ENCODE results near the gene EVPLL.
"Not testable (repeated sequence)": the region's sequence is repeated elsewhere in the genome, so short reads cannot be mapped to it uniquely, and the experiment has no call there.

The EVPLL gene

DNA sequence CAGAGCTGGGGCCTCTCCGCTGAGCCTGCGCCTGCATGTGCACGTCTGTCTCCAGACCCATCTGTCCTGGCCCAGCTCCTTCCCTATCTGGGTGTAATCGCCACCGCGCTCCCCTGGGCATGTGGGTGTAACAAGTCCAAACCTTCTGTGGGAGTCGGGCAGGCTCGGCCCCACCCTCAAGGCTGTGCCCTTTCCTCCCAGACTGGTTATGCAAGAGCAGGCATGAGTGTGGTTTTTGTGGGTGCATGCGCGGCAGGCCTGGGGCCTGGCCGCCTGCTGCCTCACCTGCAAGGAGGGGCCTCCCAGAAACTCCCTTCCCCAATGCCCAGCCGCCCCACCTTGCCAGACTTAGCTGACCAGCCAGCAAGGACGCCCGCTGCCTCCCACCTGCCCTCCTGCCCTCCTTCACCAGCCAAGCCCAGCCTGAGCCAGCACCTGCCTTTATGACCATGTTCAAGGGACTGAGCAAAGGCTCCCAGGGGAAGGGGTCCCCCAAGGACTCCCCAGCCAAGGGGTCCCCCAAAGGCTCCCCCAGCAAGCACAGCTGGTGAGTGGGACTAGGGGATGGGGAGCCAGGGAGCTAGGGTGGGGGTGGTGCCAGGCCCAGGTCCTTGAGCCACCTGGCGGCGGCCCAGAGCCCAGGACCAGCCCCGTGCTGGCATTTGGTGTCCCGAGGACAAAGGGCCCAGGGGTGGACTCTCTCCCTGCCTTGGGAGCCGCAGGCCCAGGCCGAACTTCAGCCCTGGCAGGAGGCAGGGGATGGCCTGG lies at the start of gene EVPLL:
TSS of gene EVPLL (plus strand) at position 342 of the 768 bp plus-strand sequence. CDS start 3,160 bp downstream, outside the sequence.
- peaks cover 15% of the 10 kb centered on the region for H3K27me3 Mint-ChIP-seq
- DNase-seq (no peak), ATAC-seq (no peak)
- peaks cover 0 to 9% of the 10 kb centered on the region in 2 donors for H3K9me3 Mint-ChIP-seq
- H3K27ac Mint-ChIP-seq, result no peak within 1 kb of the TSS
- H3K4me1 Mint-ChIP-seq, result peaks cover 24% of the 10 kb centered on the region
- H3K4me3 Mint-ChIP-seq, result no peak within 1 kb of the TSS

GRCh38 chr17:18328643-18329204 lies 48.9 kb upstream of the EVPLL start:
- Mint-ChIP-seq H3K4me1 (peaks cover 40% of the 10 kb centered on the region), H3K27me3 (no peaks in the 10 kb centered on the region), H3K4me3 (no peak overlapping the region), H3K27ac (peak overlapping the region in 1 of 2 donors; percentile 82), H3K9me3 (no peaks in the 10 kb centered on the region)
- DNase-seq, result no peak
- no peak for ATAC-seq

DNA sequence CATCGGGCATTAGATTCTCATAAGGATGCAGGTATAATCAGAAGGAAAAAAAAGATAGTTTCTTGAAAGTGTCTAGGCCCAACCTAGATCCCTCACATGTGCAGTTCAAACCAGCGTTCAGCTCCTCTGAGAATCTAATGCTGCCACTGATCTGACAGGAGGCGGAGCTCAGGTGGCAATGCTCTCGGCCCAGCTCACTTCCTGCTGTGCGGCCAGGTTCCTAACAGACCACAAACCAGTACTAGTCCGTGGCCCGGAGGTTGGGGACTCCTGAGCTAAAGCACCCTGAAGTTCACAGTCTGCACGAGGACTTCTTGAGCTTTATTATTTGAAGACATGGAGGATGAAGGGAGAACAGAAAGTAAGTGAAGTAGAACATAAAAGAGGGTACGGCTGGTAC lies 45.7 kb upstream of the EVPLL start:
- no peaks in the 10 kb centered on the region for H3K27me3 Mint-ChIP-seq
- DNase-seq, result peak in 1 of 2 donors; percentile 32
- no peaks in the 10 kb centered on the region for H3K9me3 Mint-ChIP-seq
- no peak overlapping the region for H3K4me3 Mint-ChIP-seq
- peak; percentile 76 for ATAC-seq
- peak overlapping the region; percentile 47 to 85 for H3K27ac Mint-ChIP-seq
- H3K4me1 Mint-ChIP-seq, result peaks cover 18% of the 10 kb centered on the region

- Mint-ChIP-seq H3K27ac (peak overlapping the region in 1 of 2 donors; percentile 37), H3K9me3 (no peaks in the 10 kb centered on the region), H3K4me1 (peaks cover 17% of the 10 kb centered on the region), H3K27me3 (no peaks in the 10 kb centered on the region), H3K4me3 (no peak overlapping the region)
- DNase-seq, result no peak
- peak; percentile 52 for ATAC-seq
These were observed 44.6 kb upstream of the EVPLL start for GRCh38 chr17:18332909-18333489.

DNA sequence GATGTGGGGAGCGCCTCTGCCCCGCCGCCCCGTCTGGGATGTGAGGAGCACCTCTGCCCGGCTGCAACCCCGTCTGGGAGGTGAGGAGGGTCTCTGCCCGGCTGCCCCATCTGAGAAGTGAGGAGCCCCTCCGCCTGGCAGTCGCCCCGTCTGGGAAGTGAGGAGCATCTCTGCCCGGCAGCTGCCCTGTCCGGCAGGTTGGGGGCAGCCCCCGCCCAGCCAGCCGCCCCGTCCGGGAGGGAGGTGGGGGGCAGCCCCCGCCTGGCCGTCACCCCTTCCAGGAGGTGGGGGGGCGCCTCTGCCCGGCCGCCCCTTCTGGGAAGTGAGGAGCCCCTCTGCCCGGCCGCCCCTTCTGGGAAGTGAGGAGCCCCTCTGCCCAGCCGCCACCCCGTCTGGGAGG lies 39.4 kb upstream of the EVPLL start:
- not testable (repeated sequence) for H3K27me3 Mint-ChIP-seq, H3K4me3 Mint-ChIP-seq, H3K27ac Mint-ChIP-seq, H3K9me3 Mint-ChIP-seq, ATAC-seq, H3K4me1 Mint-ChIP-seq, DNase-seq

DNA sequence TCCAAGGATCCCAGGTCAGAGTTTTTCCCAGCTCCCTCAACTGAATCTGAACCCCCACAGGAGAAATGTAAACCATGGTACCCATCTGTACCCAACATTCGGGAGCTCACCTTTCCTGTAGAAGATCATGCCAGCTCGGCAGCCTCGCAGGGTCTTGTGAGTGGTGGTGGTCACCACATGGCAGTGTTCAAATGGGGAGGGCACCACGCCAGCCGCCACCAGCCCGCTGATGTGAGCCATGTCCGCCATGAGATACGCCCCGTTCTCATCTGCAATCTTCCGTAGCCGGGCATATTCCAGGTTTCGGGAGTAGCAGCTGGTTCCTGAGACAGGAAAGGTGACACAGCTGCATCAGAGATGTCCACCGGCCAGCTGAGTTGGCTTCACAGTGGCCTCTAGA lies 37.6 kb upstream of the EVPLL start:
- no peaks in the 10 kb centered on the region for H3K4me1 Mint-ChIP-seq
- H3K27me3 Mint-ChIP-seq, result no peaks in the 10 kb centered on the region
- no peak overlapping the region for H3K4me3 Mint-ChIP-seq
- no peaks in the 10 kb centered on the region for H3K9me3 Mint-ChIP-seq
- H3K27ac Mint-ChIP-seq, result no peak overlapping the region
- DNase-seq, result no peak
- no peak for ATAC-seq

GRCh38 chr17:18344021-18344420 lies 33.6 kb upstream of the EVPLL start:
- H3K27ac Mint-ChIP-seq, result peak overlapping the region in 1 of 2 donors; percentile 46
- H3K4me1 Mint-ChIP-seq, result no peaks in the 10 kb centered on the region

DNA sequence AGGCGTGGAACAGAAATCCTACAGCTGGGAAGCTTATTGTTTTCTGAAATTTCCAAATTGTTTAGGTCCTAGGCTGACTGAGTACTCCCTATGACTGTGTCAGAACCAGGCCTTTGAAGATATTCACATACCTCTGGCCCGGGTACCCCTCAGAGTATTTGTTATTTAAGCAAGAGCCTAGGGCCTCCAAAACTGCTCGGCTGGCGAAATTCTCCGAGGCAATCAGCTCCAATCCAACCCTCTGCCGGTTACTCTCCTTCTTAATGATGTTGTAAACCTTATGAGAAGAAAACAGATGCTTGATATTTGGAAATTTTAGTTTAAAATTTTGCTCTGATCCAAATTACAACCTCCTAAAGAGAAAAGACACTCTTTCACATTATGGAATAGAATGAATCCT lies 24.0 kb upstream of the EVPLL start:
- ATAC-seq, result no peak
- no peak for DNase-seq
- no peak overlapping the region for H3K4me3 Mint-ChIP-seq
- peak overlapping the region in 1 of 2 donors; percentile 19 for H3K27ac Mint-ChIP-seq
- no peaks in the 10 kb centered on the region for H3K9me3 Mint-ChIP-seq
- H3K27me3 Mint-ChIP-seq, result no peaks in the 10 kb centered on the region
- no peaks in the 10 kb centered on the region for H3K4me1 Mint-ChIP-seq

More at GRCh38 chr17:18344021-18344420, 33.6 kb upstream of the EVPLL start:
- DNase-seq, result no peak
- no peaks in the 10 kb centered on the region for H3K27me3 Mint-ChIP-seq
- H3K9me3 Mint-ChIP-seq, result no peaks in the 10 kb centered on the region
- ATAC-seq, result no peak
- H3K4me3 Mint-ChIP-seq, result no peak overlapping the region

DNA sequence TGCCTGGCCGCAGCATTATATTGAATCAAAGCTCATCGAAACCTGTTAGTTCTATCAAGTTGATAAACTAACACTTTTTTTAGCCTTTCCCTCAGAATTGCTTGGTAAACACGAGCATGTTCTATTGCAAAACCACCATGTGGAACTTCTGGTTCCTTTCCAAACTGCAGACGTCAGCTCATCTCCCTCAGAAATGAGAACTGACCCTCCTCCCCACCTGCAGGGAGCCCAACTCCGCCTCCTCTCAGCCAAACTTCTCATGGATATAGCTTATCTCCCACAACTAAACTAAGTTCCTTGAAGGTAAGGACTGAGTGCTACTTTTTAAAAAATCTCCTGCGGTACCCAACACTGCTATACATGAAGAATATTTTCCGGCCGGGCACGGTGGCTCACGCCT lies 21.0 kb upstream of the EVPLL start:
- no peak for ATAC-seq
- Mint-ChIP-seq H3K4me3 (no peak overlapping the region), H3K4me1 (peaks cover 9% of the 10 kb centered on the region), H3K27ac (no peak overlapping the region), H3K27me3 (no peaks in the 10 kb centered on the region), H3K9me3 (no peaks in the 10 kb centered on the region)
- DNase-seq, result no peak

DNA sequence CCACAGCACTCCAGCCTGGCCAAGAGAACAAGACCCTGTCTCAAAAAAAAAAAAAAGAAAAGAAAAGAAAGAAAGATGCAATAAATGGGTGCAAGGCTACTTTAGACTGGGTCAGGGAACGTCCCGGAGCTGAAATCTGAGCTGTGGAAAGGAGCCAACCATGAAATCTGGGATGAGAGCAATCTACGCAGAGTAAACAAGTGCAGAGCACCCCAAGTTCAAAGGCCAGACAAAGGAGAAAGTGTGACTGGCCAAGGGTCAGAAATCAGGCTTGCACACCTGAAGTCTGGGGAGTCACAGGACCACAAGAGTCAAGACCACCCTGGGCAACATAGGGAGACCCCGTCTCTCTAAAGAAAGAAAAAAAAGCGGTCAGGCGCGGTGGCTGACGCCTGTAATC lies 17.1 kb upstream of the EVPLL start:
- Mint-ChIP-seq H3K4me1 (peaks cover 26% of the 10 kb centered on the region), H3K27ac (no peak overlapping the region), H3K27me3 (no peaks in the 10 kb centered on the region), H3K4me3 (no peak overlapping the region), H3K9me3 (no peaks in the 10 kb centered on the region)
- ATAC-seq (no peak), DNase-seq (no peak)

- peak overlapping the region; percentile 93 to 97 for H3K4me3 Mint-ChIP-seq
- peaks cover 26% of the 10 kb centered on the region for H3K4me1 Mint-ChIP-seq
- no peak overlapping the region for H3K27ac Mint-ChIP-seq
- H3K27me3 Mint-ChIP-seq, result no peaks in the 10 kb centered on the region
- DNase-seq, result no peak
- ATAC-seq, result no peak
- H3K9me3 Mint-ChIP-seq, result no peaks in the 10 kb centered on the region
These were observed 15.5 kb upstream of the EVPLL start for GRCh38 chr17:18361837-18362697.

GRCh38 chr17:18362698-18363100 lies 14.9 kb upstream of the EVPLL start:
- peak overlapping the region in 1 of 2 donors; percentile 93 for H3K27ac Mint-ChIP-seq
- DNase-seq (peak in 1 of 2 donors; percentile 35), ATAC-seq (peak; percentile 37)
- H3K27me3 Mint-ChIP-seq, result no peaks in the 10 kb centered on the region
- peak overlapping the region; percentile 93 to 97 for H3K4me3 Mint-ChIP-seq
- no peaks in the 10 kb centered on the region for H3K9me3 Mint-ChIP-seq
- peaks cover 26% of the 10 kb centered on the region for H3K4me1 Mint-ChIP-seq

GRCh38 chr17:18363101-18364049 lies 14.2 kb upstream of the EVPLL start, which contains the start of gene SHMT1:
SHMT1 (minus strand) TSS chr17:18363550; CDS start chr17:18355981, 7,569 bp downstream.
- H3K4me1 Mint-ChIP-seq, result peaks cover 26% of the 10 kb centered on the region
- no peaks in the 10 kb centered on the region for H3K9me3 Mint-ChIP-seq
- ATAC-seq (peak; percentile 100), DNase-seq (peak; percentile 90 to 94)
- peak within 1 kb of the TSS; percentile 93 to 97 for H3K4me3 Mint-ChIP-seq
- H3K27me3 Mint-ChIP-seq, result no peaks in the 10 kb centered on the region
- H3K27ac Mint-ChIP-seq, result peak within 1 kb of the TSS; percentile 93 to 97

GRCh38 chr17:18364166-18364565 lies 13.4 kb upstream of the EVPLL start:
- no peak for ATAC-seq
- Mint-ChIP-seq H3K4me3 (no peak overlapping the region), H3K27me3 (no peaks in the 10 kb centered on the region), H3K4me1 (peaks cover 26% of the 10 kb centered on the region), H3K9me3 (no peaks in the 10 kb centered on the region), H3K27ac (no peak overlapping the region)
- no peak for DNase-seq
